Measurements from ENCODE around the gene PPP5C. TPM values are rescaled to one million over a fixed set of nuclear protein-coding genes. Genes with fewer than 3 reads are reported as not detected.

Gene PPP5C
- total RNA-seq, 4 donors from 2014 or later: 33.8 to 51.3 (median 43.2) TPM

- Histone ChIP-seq H3K4me1 (peaks cover 3 to 43% (median 7%) of the 10 kb centered on the region in 3 donors), H3K27me3 (peaks cover 0 to 99% (median 4%) of the 10 kb centered on the region in 4 donors), H3K36me3 (no peaks in the 10 kb centered on the region), H3K9me3 (no peaks in the 10 kb centered on the region), H3K4me3 (peak overlapping the region in 3 of 4 donors; percentile 23 to 42 (median 39)), H3K27ac (peak overlapping the region in 3 of 4 donors; percentile 10 to 52 (median 50))
- TF ChIP-seq CTCF (IDR thresholded peaks at IDR 0.05): peak in 1 of 6 experiments; percentile 11
- no peak for TF ChIP-seq POLR2A (IDR thresholded peaks at IDR 0.05)
- no peak for DNase-seq
- 4 to 23% methylated on average over 14 to 20 of the region's 36 CpGs for WGBS, 2 donors
- intact Hi-C loops (cut with DNase I): loop anchor here (5.0 kb wide), 1 partner anchor 83 kb away; no protein-coding TSS in a partner anchor
Measured at GRCh38 chr19:46404055-46404752, 57.3 kb downstream of the PPP5C start.

GRCh38 chr19:46404753-46405468 lies 58.0 kb downstream of the PPP5C start:
- intact Hi-C loops (cut with DNase I): loop anchor here (5.0 kb wide), 1 partner anchor 82 kb away; no protein-coding TSS in a partner anchor

GRCh38 chr19:46406976-46407375 lies 60.1 kb downstream of the PPP5C start:
- Histone ChIP-seq H3K36me3 (no peaks in the 10 kb centered on the region), H3K27me3 (peaks cover 1 to 98% (median 11%) of the 10 kb centered on the region in 4 donors), H3K9me3 (no peaks in the 10 kb centered on the region), H3K27ac (no peak overlapping the region), H3K4me1 (peaks cover 3 to 55% (median 10%) of the 10 kb centered on the region in 3 donors), H3K4me3 (no peak overlapping the region)
- no peak for DNase-seq
- no peak for TF ChIP-seq CTCF (IDR thresholded peaks at IDR 0.05)
- TF ChIP-seq POLR2A (IDR thresholded peaks at IDR 0.05): no peak
- intact Hi-C loops (cut with DNase I): no loop called here
- WGBS, 2 donors: 0 to 23% methylated on average over 1 to 5 of the region's 6 CpGs

More at GRCh38 chr19:46404753-46405468, 58.0 kb downstream of the PPP5C start:
- H3K27me3 ChIP-seq: peaks cover 0 to 97% (median 4%) of the 10 kb centered on the region in 4 donors
- H3K4me3 ChIP-seq: peak overlapping the region in 3 of 4 donors; percentile 23 to 42 (median 39)
- 26 to 44% methylated on average over 31 to 33 of the region's 41 CpGs for WGBS, 2 donors
- H3K27ac ChIP-seq: peak overlapping the region in 3 of 4 donors; percentile 2 to 52 (median 50)
- peaks cover 3 to 46% (median 7%) of the 10 kb centered on the region in 3 donors for H3K4me1 ChIP-seq
- no peak for TF ChIP-seq POLR2A (IDR thresholded peaks at IDR 0.05)
- no peak for TF ChIP-seq CTCF (IDR thresholded peaks at IDR 0.05)
- no peaks in the 10 kb centered on the region for H3K36me3 ChIP-seq
- no peak for DNase-seq
- H3K9me3 ChIP-seq: no peaks in the 10 kb centered on the region

GRCh38 chr19:46407856-46408663 lies 61.2 kb downstream of the PPP5C start:
- H3K27me3 ChIP-seq: peaks cover 6 to 98% (median 18%) of the 10 kb centered on the region in 4 donors
- 41 to 44% methylated on average over 18 to 19 of the region's 23 CpGs for WGBS, 2 donors
- peaks cover 6 to 60% (median 15%) of the 10 kb centered on the region in 3 donors for H3K4me1 ChIP-seq
- H3K27ac ChIP-seq: peak overlapping the region in 1 of 4 donors; percentile 61
- no peak for DNase-seq
- intact Hi-C loops (cut with DNase I): no loop called here
- no peaks in the 10 kb centered on the region for H3K36me3 ChIP-seq
- H3K9me3 ChIP-seq: no peaks in the 10 kb centered on the region
- H3K4me3 ChIP-seq: peak overlapping the region in 1 of 4 donors; percentile 31
- TF ChIP-seq POLR2A (IDR thresholded peaks at IDR 0.05): no peak
- TF ChIP-seq CTCF (IDR thresholded peaks at IDR 0.05): no peak
